Activated naive CD8-positive, alpha-beta T cell treated with anti-CD3 and anti-CD28 coated beads, Interleukin-2, amount 50 U/mL, for 16 hours (primary cell): ENCODE measurements around the gene CA12.

Experiments used
- DNase-seq: peaks from one replicate; pipeline ENCODE4 v3.0.0-alpha.2; 2020; ENCODE audit warnings: low read depth, low spot score

The CA12 gene

GRCh38 chr15:63308947-63309346, 72.7 kb downstream of the CA12 start:
- no peak for DNase-seq

- no peak for DNase-seq
Measured at GRCh38 chr15:63308491-63308890, 73.2 kb downstream of the CA12 start.

GRCh38 chr15:63306492-63307073, 75.1 kb downstream of the CA12 start:
- DNase-seq: no peak

GRCh38 chr15:63305260-63305659, 76.4 kb downstream of the CA12 start:
- no peak for DNase-seq

- no peak for DNase-seq
Measured at GRCh38 chr15:63301088-63301487, 80.6 kb downstream of the CA12 start.

GRCh38 chr15:63299943-63300575, 81.6 kb downstream of the CA12 start:
- no peak for DNase-seq

- DNase-seq: no peak
Measured at GRCh38 chr15:63296195-63296594, 85.5 kb downstream of the CA12 start.

GRCh38 chr15:63295341-63295740, 86.3 kb downstream of the CA12 start:
- DNase-seq: no peak

GRCh38 chr15:63294359-63294758, 87.3 kb downstream of the CA12 start:
- DNase-seq: no peak

- no peak for DNase-seq
Measured at GRCh38 chr15:63292771-63293170, 88.9 kb downstream of the CA12 start.

GRCh38 chr15:63292241-63292640, 89.4 kb downstream of the CA12 start:
- DNase-seq: no peak

GRCh38 chr15:63291507-63291906, 90.1 kb downstream of the CA12 start:
- no peak for DNase-seq

GRCh38 chr15:63288778-63289378, 92.8 kb downstream of the CA12 start:
- DNase-seq: no peak

- DNase-seq: no peak
Measured at GRCh38 chr15:63288342-63288741, 93.3 kb downstream of the CA12 start.

GRCh38 chr15:63287109-63287508, 94.5 kb downstream of the CA12 start:
- no peak for DNase-seq

GRCh38 chr15:63284335-63284734, 97.3 kb downstream of the CA12 start:
- DNase-seq: no peak

GRCh38 chr15:63283126-63283525, 98.5 kb downstream of the CA12 start:
- DNase-seq: no peak

GRCh38 chr15:63277893-63278456, 103.7 kb downstream of the CA12 start:
- no peak for DNase-seq

GRCh38 chr15:63277038-63277892, 104.4 kb downstream of the CA12 start, which contains the start of gene APH1B:
TSS of gene APH1B (plus strand) at chr15:63277605. CDS start at chr15:63277624, 19 bp downstream.
- DNase-seq: peak; percentile 22

GRCh38 chr15:63276342-63277037, 105.2 kb downstream of the CA12 start:
- no peak for DNase-seq

GRCh38 chr15:63274427-63274826, 107.2 kb downstream of the CA12 start:
- no peak for DNase-seq
